Testis (tissue), 3 donors: Measurements from ENCODE around the gene FSTL4. TPM values are rescaled to one million over a fixed set of nuclear protein-coding genes. Genes with fewer than 3 reads are reported as not detected.

Source experiments
- DNase-seq: peaks from one replicate; pipeline ENCODE4 v3.0.0-alpha.2; 2019
- H3K27ac ChIP-seq, 2 donors: fragments of 200-600 bp; sonication (generic); one replicate each; pipeline ENCODE4 v1.5.1; 2019
- H3K27me3 ChIP-seq: fragments of 200-600 bp; sonication (generic); one replicate; pipeline ENCODE4 v1.5.1; 2019
- H3K36me3 ChIP-seq: fragments of 200-600 bp; sonication (generic); one replicate; pipeline ENCODE4 v1.5.1; 2017; ENCODE audit warnings: low read depth; ENCODE audit errors: missing control alignments
- H3K4me1 ChIP-seq: fragments of 200-600 bp; sonication (generic); one replicate; pipeline ENCODE4 v1.5.1; 2019
- H3K4me3 ChIP-seq, 2 donors: fragments of 200-600 bp; sonication (generic); one replicate each; pipeline ENCODE4 v1.5.1; 2017 to 2019
- H3K9me3 ChIP-seq: fragments of 200-600 bp; sonication (generic); one replicate; pipeline ENCODE4 v1.5.1; 2017
- CTCF ChIP-seq, 3 experiments: fragments of 450-650 bp in 2 of 3; fragments of 200-600 bp in 1 of 3; sonication (generic) in 1 of 3; IDR thresholded peaks; one replicate each; pipeline ENCODE4 v1.5.1; 2016 to 2019; ENCODE audit warnings: antibody characterized with exemption in 3 of 3, mild to moderate bottlenecking in 2 of 3, moderate library complexity in 1 of 3
- POLR2A ChIP-seq: fragments of 450-650 bp; IDR thresholded peaks from one replicate; pipeline ENCODE4 v1.6.1; 2017; ENCODE audit warnings: antibody characterized with exemption, mild to moderate bottlenecking, moderate library complexity
- WGBS, 2 donors: methylation state at CpG; one replicate each; pipeline ENCODE4 v1.1.5; 2018; 5-methylcytosine and 5-hydroxymethylcytosine counted together
- intact Hi-C: fragments of 100-400 bp; cut with DNase I; formaldehyde crosslinking; loops from one replicate; pipeline ENCODE4 v1.15.1; 2023; ENCODE audit warnings: low total_unique reads
- polyA plus RNA-seq: library from polyadenylated mRNA; stranded (reverse); fragments of 350-450 nt; fragmentation: Illumina TruSeq; extraction: RNeasy Lipid Tissue Mini Kit (QIAGEN cat#74804); gene quantifications from one replicate; pipeline ENCODE4 v1.2.3, GENCODE V29; 2014; ENCODE audit warnings: low read depth, low replicate concordance; ENCODE audit not compliant: insufficient read depth
- total RNA-seq, 2 donors: library from RNA; depleted of rRNA; stranded (reverse); fragments of >200 nt; gene quantifications; one replicate each; pipeline ENCODE4 v1.2.3, GENCODE V29; 2016

Gene FSTL4
- total and polyA plus RNA-seq, 3 donors from 2014 or later, result 7.1 to 8.6 (median 7.4) TPM

- Histone ChIP-seq H3K4me3 (no peak overlapping the region), H3K9me3 (no peaks in the 10 kb centered on the region), H3K4me1 (no peaks in the 10 kb centered on the region), H3K27ac (no peak overlapping the region), H3K27me3 (no peaks in the 10 kb centered on the region), H3K36me3 (no peaks in the 10 kb centered on the region)
- 95 to 100% methylated on average over 5 to 14 of the region's 14 CpGs for WGBS, 2 donors
- intact Hi-C loops, result no loop called here
- no peak for DNase-seq
- TF ChIP-seq POLR2A, result no peak
- no peak for TF ChIP-seq CTCF (IDR thresholded peaks at IDR 0.05)
Measured at GRCh38 chr5:133334796-133335639, 277.3 kb downstream of the FSTL4 start.

GRCh38 chr5:133333326-133334150, 278.8 kb downstream of the FSTL4 start:
- no peak for DNase-seq
- Histone ChIP-seq H3K27ac (no peak overlapping the region), H3K9me3 (no peaks in the 10 kb centered on the region), H3K27me3 (no peaks in the 10 kb centered on the region), H3K4me3 (no peak overlapping the region), H3K36me3 (no peaks in the 10 kb centered on the region), H3K4me1 (no peaks in the 10 kb centered on the region)
- WGBS, 2 donors, result 86% methylated on average over 10 to 11 of the region's 11 CpGs
- TF ChIP-seq CTCF (IDR thresholded peaks at IDR 0.05) (no peak), POLR2A (no peak)
- intact Hi-C loops, result no loop called here

GRCh38 chr5:133332439-133333024, 279.8 kb downstream of the FSTL4 start:
- Histone ChIP-seq H3K27me3 (no peaks in the 10 kb centered on the region), H3K9me3 (no peaks in the 10 kb centered on the region), H3K36me3 (no peaks in the 10 kb centered on the region), H3K4me3 (no peak overlapping the region), H3K4me1 (no peaks in the 10 kb centered on the region), H3K27ac (no peak overlapping the region)
- WGBS, 2 donors, result 92% methylated on average over 5 of the region's 5 CpGs
- DNase-seq, result no peak
- TF ChIP-seq CTCF (IDR thresholded peaks at IDR 0.05), result no peak
- intact Hi-C loops, result no loop called here

GRCh38 chr5:133331941-133332340, 280.4 kb downstream of the FSTL4 start:
- DNase-seq, result no peak
- 52 to 72% methylated on average over 9 to 12 of the region's 12 CpGs for WGBS, 2 donors
- Histone ChIP-seq H3K27ac (no peak overlapping the region), H3K4me3 (no peak overlapping the region), H3K27me3 (no peaks in the 10 kb centered on the region), H3K36me3 (no peaks in the 10 kb centered on the region), H3K9me3 (no peaks in the 10 kb centered on the region), H3K4me1 (no peaks in the 10 kb centered on the region)
- intact Hi-C loops, result no loop called here
- TF ChIP-seq CTCF (IDR thresholded peaks at IDR 0.05) (no peak), POLR2A (no peak)
